ENCODE results near the gene TF.

DNA sequence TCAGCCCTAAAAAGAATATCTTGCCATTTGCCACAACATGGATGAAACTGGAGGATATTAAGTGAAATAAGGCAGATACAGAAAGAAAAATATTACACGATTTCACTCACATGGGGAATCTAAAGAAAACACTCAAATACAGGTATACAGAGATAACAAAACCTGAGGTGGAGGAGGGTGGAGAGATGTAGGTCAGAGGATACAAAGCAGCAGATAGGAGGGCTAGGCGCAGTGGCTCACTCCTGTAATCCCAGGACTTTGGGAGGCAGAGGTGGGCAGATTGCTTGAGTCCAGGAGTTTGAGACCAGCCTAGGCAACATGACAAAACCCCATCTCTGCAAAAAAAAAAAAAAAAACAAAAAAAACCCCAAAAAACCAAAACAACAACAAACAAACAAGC, 36.3 kb downstream of the TF start:
- TF ChIP-seq, protein P1, sequence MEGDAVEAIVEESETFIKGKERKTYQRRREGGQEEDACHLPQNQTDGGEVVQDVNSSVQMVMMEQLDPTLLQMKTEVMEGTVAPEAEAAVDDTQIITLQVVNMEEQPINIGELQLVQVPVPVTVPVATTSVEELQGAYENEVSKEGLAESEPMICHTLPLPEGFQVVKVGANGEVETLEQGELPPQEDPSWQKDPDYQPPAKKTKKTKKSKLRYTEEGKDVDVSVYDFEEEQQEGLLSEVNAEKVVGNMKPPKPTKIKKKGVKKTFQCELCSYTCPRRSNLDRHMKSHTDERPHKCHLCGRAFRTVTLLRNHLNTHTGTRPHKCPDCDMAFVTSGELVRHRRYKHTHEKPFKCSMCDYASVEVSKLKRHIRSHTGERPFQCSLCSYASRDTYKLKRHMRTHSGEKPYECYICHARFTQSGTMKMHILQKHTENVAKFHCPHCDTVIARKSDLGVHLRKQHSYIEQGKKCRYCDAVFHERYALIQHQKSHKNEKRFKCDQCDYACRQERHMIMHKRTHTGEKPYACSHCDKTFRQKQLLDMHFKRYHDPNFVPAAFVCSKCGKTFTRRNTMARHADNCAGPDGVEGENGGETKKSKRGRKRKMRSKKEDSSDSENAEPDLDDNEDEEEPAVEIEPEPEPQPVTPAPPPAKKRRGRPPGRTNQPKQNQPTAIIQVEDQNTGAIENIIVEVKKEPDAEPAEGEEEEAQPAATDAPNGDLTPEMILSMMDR (optimal IDR thresholded peaks at IDR 0.05 in 1 of 3, IDR thresholded peaks at IDR 0.05 in 1 of 3, conservative IDR thresholded peaks at IDR 0.05 in 1 of 3; ENCODE audit: extremely low read depth in 1 of 3, insufficient read depth in 2 of 3, low read length in 3 of 3) = no peak
- no peak for TF ChIP-seq EZH2 (IDR thresholded peaks at IDR 0.05; ENCODE audit: low read length)
